ENCODE results near the gene GALNT15.

- TF ChIP-seq CTCF (IDR thresholded peaks at IDR 0.05; ENCODE audit: extremely low read depth in 1 of 2, insufficient read depth in 1 of 2, low read depth in 1 of 2, low read length in 2 of 2) (no peak), POLR2A (IDR thresholded peaks at IDR 0.05; ENCODE audit: low read depth, low read length) (no peak), EZH2 (IDR thresholded peaks at IDR 0.05; ENCODE audit: borderline replicate concordance, low read depth, low read length, severe bottlenecking) (no peak)
Measured at GRCh38 chr3:16262174-16262573, 87.7 kb downstream of the GALNT15 start.
